ENCODE data around the gene C1QTNF4.

Gene C1QTNF4

DNA sequence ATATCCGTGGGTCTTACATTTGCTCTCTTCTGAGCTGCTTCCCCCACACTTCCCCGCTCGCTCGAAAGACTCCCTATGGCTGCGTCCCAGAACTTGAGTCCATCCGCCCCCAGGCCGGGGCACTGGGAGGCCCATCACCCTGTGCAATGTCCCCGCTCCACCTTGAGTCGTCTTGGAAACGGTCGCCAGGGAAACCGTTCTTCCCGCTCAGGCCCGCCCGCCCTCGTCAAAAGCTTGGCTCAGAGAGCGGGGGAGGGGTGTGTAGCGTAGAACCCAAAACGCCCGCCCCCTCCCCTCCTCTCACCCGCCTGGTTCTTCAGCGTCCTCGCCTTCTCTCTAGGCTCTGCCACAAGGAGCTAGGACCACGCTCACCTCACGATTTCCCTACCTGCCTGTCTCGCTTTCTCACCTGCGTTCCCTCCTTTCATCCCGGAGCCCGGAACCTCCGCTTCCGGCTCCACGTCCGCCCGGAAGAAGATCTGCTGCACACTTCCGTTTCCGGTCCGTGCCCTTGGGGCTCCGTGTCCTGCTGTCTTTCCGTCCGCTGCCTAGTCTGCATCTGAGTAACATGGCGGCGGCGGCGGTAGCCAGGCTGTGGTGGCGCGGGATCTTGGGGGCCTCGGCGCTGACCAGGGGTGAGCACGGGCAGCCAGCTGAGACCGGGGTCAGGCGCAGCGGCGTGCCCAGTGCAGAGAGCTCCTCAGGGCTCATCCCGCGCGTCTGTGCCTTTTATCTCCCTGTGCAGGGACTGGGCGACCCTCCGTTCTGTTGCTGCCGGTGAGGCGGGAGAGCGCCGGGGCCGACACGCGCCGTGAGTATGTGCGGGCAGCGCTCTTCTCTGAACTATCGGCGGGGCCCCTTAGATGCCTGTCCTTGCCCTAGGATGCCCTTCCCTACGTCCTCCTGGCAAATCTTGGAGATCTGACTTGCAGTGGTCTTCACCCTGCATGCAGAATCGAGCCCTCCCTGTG, 15.4 kb downstream of the C1QTNF4 start, which contains the start of the genes KBTBD4 and NDUFS3:
KBTBD4 (minus strand) TSS at position 447 of the 971 bp plus-strand sequence; CDS start at position 428, 19 bp downstream.
NDUFS3 (plus strand) TSS at position 551 of the 971 bp plus-strand sequence; CDS start at position 569, 18 bp downstream.
- ChIA-PET POLR2A (ENCODE audit: low non-redundant PET) (interaction anchor here (0.7 kb wide), 1 partner anchor 100 kb away, joined by 3 read pairs; no protein-coding TSS in a partner anchor), CTCF (interaction anchor here (0.6 kb wide), 1 partner anchor 13 kb away, joined by 5 read pairs; no protein-coding TSS in a partner anchor)
- TF ChIP-seq, protein P1, sequence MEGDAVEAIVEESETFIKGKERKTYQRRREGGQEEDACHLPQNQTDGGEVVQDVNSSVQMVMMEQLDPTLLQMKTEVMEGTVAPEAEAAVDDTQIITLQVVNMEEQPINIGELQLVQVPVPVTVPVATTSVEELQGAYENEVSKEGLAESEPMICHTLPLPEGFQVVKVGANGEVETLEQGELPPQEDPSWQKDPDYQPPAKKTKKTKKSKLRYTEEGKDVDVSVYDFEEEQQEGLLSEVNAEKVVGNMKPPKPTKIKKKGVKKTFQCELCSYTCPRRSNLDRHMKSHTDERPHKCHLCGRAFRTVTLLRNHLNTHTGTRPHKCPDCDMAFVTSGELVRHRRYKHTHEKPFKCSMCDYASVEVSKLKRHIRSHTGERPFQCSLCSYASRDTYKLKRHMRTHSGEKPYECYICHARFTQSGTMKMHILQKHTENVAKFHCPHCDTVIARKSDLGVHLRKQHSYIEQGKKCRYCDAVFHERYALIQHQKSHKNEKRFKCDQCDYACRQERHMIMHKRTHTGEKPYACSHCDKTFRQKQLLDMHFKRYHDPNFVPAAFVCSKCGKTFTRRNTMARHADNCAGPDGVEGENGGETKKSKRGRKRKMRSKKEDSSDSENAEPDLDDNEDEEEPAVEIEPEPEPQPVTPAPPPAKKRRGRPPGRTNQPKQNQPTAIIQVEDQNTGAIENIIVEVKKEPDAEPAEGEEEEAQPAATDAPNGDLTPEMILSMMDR (conservative IDR thresholded peaks at IDR 0.05; ENCODE audit: low read depth) = no peak
- H3K27ac ChIP-seq = peak within 1 kb of the TSS; percentile 82
- peak; percentile 91 for DNase-seq (ENCODE audit: low spot score)

DNA sequence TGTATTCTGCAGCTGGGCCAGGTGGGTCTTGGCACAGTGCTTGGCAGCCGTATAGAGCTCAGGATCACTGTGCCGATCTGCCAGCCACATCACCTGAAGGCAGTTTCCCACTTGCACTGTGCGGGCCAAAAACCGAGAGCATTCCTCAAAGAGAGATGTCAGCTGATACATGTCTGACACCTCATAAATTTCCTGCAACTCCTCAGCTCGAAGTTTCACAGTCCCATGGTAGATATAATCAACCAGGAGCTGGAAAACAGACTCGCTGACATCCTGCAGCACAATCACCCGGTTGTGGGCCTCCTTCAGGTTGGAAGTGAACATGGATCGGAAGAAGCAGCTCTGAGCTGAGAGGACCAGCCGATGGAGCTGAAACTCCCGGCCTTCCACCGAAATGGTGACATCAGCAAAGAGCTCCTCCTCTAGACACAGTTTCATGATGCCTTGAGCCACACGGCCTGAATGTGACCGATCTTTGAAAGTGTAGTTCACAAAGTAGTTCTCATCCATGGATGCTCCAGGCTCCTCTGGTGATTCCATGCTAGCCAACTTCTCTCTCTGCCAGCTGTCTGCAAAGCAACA, 16.7 kb downstream of the C1QTNF4 start:
- TF ChIP-seq, protein P1 (conservative IDR thresholded peaks at IDR 0.05; ENCODE audit: low read depth) = no peak
- no peak for DNase-seq (ENCODE audit: low spot score)
- CTCF ChIA-PET = interaction anchor here (0.7 kb wide), 1 partner anchor 25 kb away, joined by 3 read pairs; the partner anchor contains the start of gene CELF1
- peak overlapping the region; percentile 82 for H3K27ac ChIP-seq
- POLR2A ChIA-PET (ENCODE audit: low non-redundant PET) = no interaction called here

DNA sequence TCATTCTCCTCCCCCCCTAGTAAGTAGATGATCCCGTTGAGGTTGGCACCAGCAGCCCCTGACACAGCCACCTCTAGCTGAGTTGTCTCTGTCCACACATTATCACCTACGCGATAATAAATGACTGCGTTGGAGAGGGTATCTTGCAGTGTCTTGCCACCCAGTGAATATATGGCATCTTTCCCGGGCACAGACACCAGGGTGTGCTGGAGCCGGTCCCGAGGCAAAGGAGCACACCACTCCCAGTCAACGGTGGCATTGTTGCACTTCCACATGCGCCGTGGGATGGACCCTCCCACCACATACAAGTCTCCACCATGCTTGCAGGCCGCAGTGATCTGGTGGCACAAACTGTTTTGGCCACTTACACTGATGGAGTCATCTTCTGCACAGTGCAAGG, 20.9 kb downstream of the C1QTNF4 start:
- DNase-seq (ENCODE audit: low spot score) = no peak
- TF ChIP-seq, protein P1 (conservative IDR thresholded peaks at IDR 0.05; ENCODE audit: low read depth) = no peak
- H3K27ac ChIP-seq = peak overlapping the region; percentile 53
- ChIA-PET POLR2A (ENCODE audit: low non-redundant PET) (no interaction called here), CTCF (no interaction called here)

DNA sequence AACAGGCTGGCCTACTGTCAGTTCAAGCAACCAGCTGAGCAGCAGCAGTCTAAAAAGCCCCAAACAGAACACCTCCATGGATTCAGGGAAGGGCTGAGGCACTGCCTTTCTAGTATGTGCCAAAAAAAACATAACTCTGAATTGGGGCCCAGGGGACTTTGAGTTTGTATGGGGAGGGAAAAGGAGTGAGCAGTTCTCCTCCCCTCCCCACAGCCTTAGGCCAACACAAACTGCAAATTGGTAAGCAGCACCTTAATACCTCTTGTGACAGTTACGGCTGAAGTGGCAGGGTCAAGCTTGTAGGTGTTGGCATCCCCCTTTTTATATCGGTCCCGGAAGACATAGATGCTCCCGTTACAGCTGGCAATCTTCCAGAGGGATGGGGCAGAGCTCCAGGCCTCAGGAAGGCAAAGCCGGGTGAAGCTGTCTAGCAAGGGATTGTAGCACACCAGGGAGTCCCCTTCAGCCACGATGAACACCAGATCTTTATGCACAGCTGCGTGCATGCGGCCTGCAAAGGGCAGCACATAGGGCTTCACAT, 21.4 kb downstream of the C1QTNF4 start:
- H3K27ac ChIP-seq = peak overlapping the region; percentile 53
- DNase-seq (ENCODE audit: low spot score) = no peak
- POLR2A ChIA-PET (ENCODE audit: low non-redundant PET) = no interaction called here
- CTCF ChIA-PET = no interaction called here
- TF ChIP-seq, protein P1 (conservative IDR thresholded peaks at IDR 0.05; ENCODE audit: low read depth) = no peak

DNA sequence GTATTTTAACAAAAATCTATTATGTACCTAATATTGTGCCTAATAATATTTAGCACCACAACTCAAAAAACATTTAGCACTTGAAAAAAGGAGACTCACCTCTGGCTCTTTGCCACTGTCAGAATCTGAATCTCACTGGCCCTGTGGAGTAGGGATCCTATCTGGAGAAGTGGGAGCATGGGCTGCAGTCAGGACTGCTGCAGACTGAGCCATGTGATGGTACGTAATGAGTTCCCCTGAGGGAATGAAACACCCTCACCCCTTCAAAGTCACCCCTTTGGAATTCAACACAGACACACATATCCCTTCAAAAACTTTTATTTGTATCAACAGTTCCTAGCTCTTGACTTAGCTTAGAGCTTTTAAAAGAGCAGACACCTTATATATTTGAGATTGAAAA, 22.3 kb downstream of the C1QTNF4 start:
- POLR2A ChIA-PET (ENCODE audit: low non-redundant PET) = no interaction called here
- TF ChIP-seq, protein P1 (conservative IDR thresholded peaks at IDR 0.05; ENCODE audit: low read depth) = no peak
- DNase-seq (ENCODE audit: low spot score) = no peak
- CTCF ChIA-PET = no interaction called here
- no peak overlapping the region for H3K27ac ChIP-seq

DNA sequence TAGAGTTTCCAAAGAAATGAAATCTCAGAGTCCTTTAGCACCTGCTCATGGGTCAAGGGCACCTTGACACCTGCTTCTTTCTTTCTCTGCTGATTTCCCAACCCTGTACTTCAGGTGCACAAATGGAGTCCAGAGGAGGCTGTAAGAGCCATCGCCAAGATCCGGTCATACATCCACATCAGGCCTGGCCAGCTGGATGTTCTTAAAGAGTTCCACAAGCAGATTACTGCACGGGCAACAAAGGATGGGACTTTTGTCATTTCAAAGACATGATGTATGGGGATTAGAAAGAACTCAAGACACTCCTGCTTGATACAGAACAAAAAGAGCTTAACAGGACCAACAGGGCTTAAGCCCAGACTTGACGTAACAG, 22.9 kb downstream of the C1QTNF4 start:
- CTCF ChIA-PET = interaction anchor here (0.5 kb wide), 1 partner anchor 40 kb away, joined by 4 read pairs; no protein-coding TSS in a partner anchor

More for the DNA sequence above, 22.9 kb downstream of the C1QTNF4 start:
- no peak overlapping the region for H3K27ac ChIP-seq
- POLR2A ChIA-PET (ENCODE audit: low non-redundant PET) = no interaction called here
- TF ChIP-seq, protein P1 (conservative IDR thresholded peaks at IDR 0.05; ENCODE audit: low read depth) = no peak
- no peak for DNase-seq (ENCODE audit: low spot score)

Data from RWPE1 (cell line).